ENCODE results near the gene SIVA1. TPM values are rescaled to one million over a fixed set of nuclear protein-coding genes. Genes with fewer than 3 reads are reported as not detected.

The SIVA1 gene
- total RNA-seq, 1 experiment from 2014 or later, result 128 TPM

DNA sequence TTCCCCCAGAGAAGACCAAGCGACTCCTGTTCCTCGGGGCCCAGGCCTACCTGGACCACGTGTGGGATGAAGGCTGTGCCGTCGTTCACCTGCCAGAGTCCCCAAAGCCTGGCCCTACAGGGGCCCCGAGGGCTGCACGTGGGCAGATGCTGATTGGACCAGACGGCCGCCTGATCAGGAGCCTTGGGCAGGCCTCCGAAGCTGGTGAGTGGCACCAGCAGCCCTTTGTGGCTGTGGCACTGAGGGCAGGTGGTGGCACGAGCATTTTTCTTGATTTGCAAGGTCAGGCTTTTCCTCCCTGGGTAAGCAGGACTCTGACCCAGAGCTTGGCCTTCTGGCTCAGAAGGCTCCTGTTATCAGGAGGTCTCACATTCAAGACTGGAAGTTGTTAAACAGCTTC is 2.7 kb downstream of the SIVA1 start:
- Mint-ChIP-seq H3K4me3 (no peak overlapping the region), H3K9me3 (peaks cover 6% of the 10 kb centered on the region), H3K36me3 (peaks cover 29% of the 10 kb centered on the region), H3K27ac (no peak overlapping the region), H3K27me3 (ENCODE audit: low read depth) (no peaks in the 10 kb centered on the region; the same call in 1 of the 2 replicates), H3K4me1 (peaks cover 10% of the 10 kb centered on the region)
- CTCF ChIA-PET, result interaction anchor here (1.2 kb wide), 1 partner anchor 13 kb away, joined by 4 read pairs; no protein-coding TSS in a partner anchor
- ATAC-seq (no peak), DNase-seq (ENCODE audit: low spot score) (no peak)
- POLR2A ChIA-PET, result no interaction called here
- TF ChIP-seq ELF4 (CRISPR knock-in tag; IDR thresholded peaks at IDR 0.05; ENCODE audit: low read depth) (no peak), RORB (CRISPR knock-in tag; IDR thresholded peaks at IDR 0.05) (no peak), ZNF219 (CRISPR knock-in tag; IDR thresholded peaks at IDR 0.05; ENCODE audit: borderline replicate concordance) (no peak), SOX15 (CRISPR knock-in tag; IDR thresholded peaks at IDR 0.05) (no peak), ZBTB21 (CRISPR knock-in tag; IDR thresholded peaks at IDR 0.05; ENCODE audit: borderline replicate concordance) (no peak), TCF7 (CRISPR knock-in tag; IDR thresholded peaks at IDR 0.05; ENCODE audit: low read depth) (no peak)

- CTCF ChIA-PET, result interaction anchor here (0.9 to 1.4 kb wide), 2 partner anchors 31 to 70 kb away, joined by 4 to 6 read pairs; no protein-coding TSS in a partner anchor
- DNase-seq (ENCODE audit: low spot score) (no peak), ATAC-seq (no peak)
- H3K27ac Mint-ChIP-seq, result no peak overlapping the region
- no peak overlapping the region for H3K4me3 Mint-ChIP-seq
- POLR2A ChIA-PET, result no interaction called here
- H3K4me1 Mint-ChIP-seq, result peaks cover 18% of the 10 kb centered on the region
- H3K27me3 Mint-ChIP-seq (ENCODE audit: low read depth), result no peaks in the 10 kb centered on the region; the same call in 1 of the 2 replicates
- H3K36me3 Mint-ChIP-seq, result peaks cover 24% of the 10 kb centered on the region
- TF ChIP-seq ZNF425 (CRISPR knock-in tag; conservative IDR thresholded peaks at IDR 0.05) (no peak), ZNF317 (CRISPR knock-in tag; IDR thresholded peaks at IDR 0.05; ENCODE audit: borderline replicate concordance, low read depth) (no peak), GRHL2 (CRISPR knock-in tag; IDR thresholded peaks at IDR 0.05; ENCODE audit: insufficient replicate concordance, severe bottlenecking) (no peak), EMX1 (CRISPR knock-in tag; IDR thresholded peaks at IDR 0.05) (no peak), MAX (CRISPR knock-in tag; IDR thresholded peaks at IDR 0.05) (no peak), NR2C2 (CRISPR knock-in tag; IDR thresholded peaks at IDR 0.05) (no peak), GABPB1 (CRISPR knock-in tag; IDR thresholded peaks at IDR 0.05) (no peak)
- H3K9me3 Mint-ChIP-seq, result no peaks in the 10 kb centered on the region
Observed at GRCh38 chr14:104756477-104757237, 3.7 kb downstream of the SIVA1 start.

DNA sequence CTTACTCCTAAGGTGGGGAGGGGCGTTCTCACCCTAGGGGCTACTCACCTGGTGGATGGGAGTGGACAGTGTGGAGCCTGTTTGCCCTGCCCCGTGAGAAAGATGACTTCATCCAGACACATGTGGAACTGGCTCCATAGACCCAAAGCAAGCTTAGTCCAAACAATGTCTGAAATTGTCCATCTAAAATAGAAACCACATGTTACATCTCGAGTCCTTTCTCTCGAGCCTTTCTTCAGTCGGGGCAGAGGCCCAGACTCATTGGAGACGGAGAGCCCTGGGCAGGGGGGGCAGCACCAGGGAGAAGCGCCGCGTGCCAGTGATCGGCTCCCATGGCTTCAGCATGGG is 4.3 kb downstream of the SIVA1 start:
- Mint-ChIP-seq H3K4me3 (no peak overlapping the region), H3K36me3 (peaks cover 27% of the 10 kb centered on the region), H3K4me1 (peaks cover 18% of the 10 kb centered on the region), H3K27ac (no peak overlapping the region), H3K27me3 (ENCODE audit: low read depth) (no peaks in the 10 kb centered on the region; the same call in 1 of the 2 replicates), H3K9me3 (no peaks in the 10 kb centered on the region)
- ATAC-seq (no peak), DNase-seq (ENCODE audit: low spot score) (no peak)
- ChIA-PET POLR2A (no interaction called here), CTCF (interaction anchor here (0.9 to 1.4 kb wide), 2 partner anchors 32 to 69 kb away, joined by 4 to 6 read pairs; no protein-coding TSS in a partner anchor)
- TF ChIP-seq, protein P1, sequence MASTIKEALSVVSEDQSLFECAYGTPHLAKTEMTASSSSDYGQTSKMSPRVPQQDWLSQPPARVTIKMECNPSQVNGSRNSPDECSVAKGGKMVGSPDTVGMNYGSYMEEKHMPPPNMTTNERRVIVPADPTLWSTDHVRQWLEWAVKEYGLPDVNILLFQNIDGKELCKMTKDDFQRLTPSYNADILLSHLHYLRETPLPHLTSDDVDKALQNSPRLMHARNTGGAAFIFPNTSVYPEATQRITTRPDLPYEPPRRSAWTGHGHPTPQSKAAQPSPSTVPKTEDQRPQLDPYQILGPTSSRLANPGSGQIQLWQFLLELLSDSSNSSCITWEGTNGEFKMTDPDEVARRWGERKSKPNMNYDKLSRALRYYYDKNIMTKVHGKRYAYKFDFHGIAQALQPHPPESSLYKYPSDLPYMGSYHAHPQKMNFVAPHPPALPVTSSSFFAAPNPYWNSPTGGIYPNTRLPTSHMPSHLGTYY (CRISPR knock-in tag; IDR thresholded peaks at IDR 0.05), result no peak
- TF ChIP-seq, protein P2, sequence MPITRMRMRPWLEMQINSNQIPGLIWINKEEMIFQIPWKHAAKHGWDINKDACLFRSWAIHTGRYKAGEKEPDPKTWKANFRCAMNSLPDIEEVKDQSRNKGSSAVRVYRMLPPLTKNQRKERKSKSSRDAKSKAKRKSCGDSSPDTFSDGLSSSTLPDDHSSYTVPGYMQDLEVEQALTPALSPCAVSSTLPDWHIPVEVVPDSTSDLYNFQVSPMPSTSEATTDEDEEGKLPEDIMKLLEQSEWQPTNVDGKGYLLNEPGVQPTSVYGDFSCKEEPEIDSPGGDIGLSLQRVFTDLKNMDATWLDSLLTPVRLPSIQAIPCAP (CRISPR knock-in tag; IDR thresholded peaks at IDR 0.05), result no peak
- no peak for TF ChIP-seq CREM (CRISPR knock-in tag; IDR thresholded peaks at IDR 0.05)
- TF ChIP-seq OVOL2 (CRISPR knock-in tag; IDR thresholded peaks at IDR 0.05; ENCODE audit: borderline replicate concordance), result no peak
- no peak for TF ChIP-seq EMX1 (CRISPR knock-in tag; IDR thresholded peaks at IDR 0.05)
- TF ChIP-seq, protein P3, sequence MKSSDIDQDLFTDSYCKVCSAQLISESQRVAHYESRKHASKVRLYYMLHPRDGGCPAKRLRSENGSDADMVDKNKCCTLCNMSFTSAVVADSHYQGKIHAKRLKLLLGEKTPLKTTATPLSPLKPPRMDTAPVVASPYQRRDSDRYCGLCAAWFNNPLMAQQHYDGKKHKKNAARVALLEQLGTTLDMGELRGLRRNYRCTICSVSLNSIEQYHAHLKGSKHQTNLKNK (CRISPR knock-in tag; IDR thresholded peaks at IDR 0.05), result no peak
- TF ChIP-seq ZBTB21 (CRISPR knock-in tag; IDR thresholded peaks at IDR 0.05; ENCODE audit: borderline replicate concordance), result no peak
- no peak for TF ChIP-seq ZNF317 (CRISPR knock-in tag; IDR thresholded peaks at IDR 0.05; ENCODE audit: borderline replicate concordance, low read depth)
- no peak for TF ChIP-seq FOXJ3 (CRISPR knock-in tag; IDR thresholded peaks at IDR 0.05; ENCODE audit: borderline replicate concordance)
- no peak for TF ChIP-seq USF2 (CRISPR knock-in tag; IDR thresholded peaks at IDR 0.05)
- no peak for TF ChIP-seq ZNF121 (CRISPR knock-in tag; IDR thresholded peaks at IDR 0.05)
